A673 (cell line): ENCODE measurements around the gene KLHL1.

Source experiments
- EZH2 ChIP-seq: fragments of 200-600 bp; sonication (generic); IDR thresholded peaks from 2 replicates; pipeline ENCODE4 v1.6.1; 2017; ENCODE audit warnings: borderline replicate concordance, low read depth, mild to moderate bottlenecking, mixed read lengths, antibody characterized with exemption, low read length; ENCODE audit not compliant: poor library complexity, severe bottlenecking
- TF ChIP-seq, protein P1 (sequence below): fragments of 300-800, 200-600 bp; sonication (generic); conservative IDR thresholded peaks from 2 replicates; pipeline ENCODE4 v1.5.1; 2017; ENCODE audit warnings: low read depth, mild to moderate bottlenecking, antibody characterized with exemption, low read length, moderate library complexity, mixed read lengths

- TF ChIP-seq, protein P1, sequence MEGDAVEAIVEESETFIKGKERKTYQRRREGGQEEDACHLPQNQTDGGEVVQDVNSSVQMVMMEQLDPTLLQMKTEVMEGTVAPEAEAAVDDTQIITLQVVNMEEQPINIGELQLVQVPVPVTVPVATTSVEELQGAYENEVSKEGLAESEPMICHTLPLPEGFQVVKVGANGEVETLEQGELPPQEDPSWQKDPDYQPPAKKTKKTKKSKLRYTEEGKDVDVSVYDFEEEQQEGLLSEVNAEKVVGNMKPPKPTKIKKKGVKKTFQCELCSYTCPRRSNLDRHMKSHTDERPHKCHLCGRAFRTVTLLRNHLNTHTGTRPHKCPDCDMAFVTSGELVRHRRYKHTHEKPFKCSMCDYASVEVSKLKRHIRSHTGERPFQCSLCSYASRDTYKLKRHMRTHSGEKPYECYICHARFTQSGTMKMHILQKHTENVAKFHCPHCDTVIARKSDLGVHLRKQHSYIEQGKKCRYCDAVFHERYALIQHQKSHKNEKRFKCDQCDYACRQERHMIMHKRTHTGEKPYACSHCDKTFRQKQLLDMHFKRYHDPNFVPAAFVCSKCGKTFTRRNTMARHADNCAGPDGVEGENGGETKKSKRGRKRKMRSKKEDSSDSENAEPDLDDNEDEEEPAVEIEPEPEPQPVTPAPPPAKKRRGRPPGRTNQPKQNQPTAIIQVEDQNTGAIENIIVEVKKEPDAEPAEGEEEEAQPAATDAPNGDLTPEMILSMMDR = no peak
- no peak for TF ChIP-seq EZH2
These were observed 424.1 kb downstream of the KLHL1 start for GRCh38 chr13:69683921-69684686.
